Measurements from ENCODE around the gene OSBPL2.

Gene OSBPL2

DNA sequence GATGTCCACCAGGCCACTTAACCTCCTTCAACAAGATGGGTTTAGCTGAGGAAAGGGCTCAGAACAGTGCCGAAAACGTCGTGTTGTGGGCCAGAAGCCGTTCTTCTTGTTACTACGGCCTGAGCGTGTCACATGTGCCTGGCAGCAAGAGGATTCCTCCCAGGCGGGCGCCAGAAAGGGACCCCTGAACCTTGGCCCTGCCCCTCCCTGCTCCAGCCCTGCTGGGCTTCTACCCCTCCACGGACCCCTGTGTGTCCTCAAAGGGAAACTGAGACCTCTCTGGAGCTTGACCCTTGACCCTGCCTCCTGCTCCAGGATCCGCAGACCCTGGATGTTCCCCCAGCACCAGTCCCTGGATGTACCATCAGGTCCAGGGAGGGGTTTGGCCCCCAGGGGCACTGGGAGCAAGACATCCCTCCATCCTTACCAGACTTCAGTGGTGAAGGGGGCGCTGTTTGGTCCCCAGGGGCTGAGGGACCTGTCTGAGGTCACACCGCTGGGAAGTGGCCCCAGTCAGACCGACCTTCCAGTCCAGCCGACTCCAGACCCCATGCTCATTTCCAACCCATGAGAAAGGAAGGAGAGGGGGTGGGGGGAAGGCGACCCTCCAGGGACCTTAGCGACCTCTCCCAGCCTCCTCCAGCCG is 28.3 kb upstream of the OSBPL2 start:
- Histone ChIP-seq H3K27me3 (ENCODE audit: insufficient read depth, low read depth, severe bottlenecking) (no peaks in the 10 kb centered on the region), H3K4me3 (ENCODE audit: low read depth, low read length) (no peak overlapping the region), H3K36me3 (peaks cover 3% of the 10 kb centered on the region; the same call in 1 of the 2 replicates), H3K27ac (no peak overlapping the region), H3K9me3 (ENCODE audit: severe bottlenecking) (no peaks in the 10 kb centered on the region)
- no peak for DNase-seq
- TF ChIP-seq CTCF (IDR thresholded peaks at IDR 0.05; ENCODE audit: low read depth, low read length) = no peak

DNA sequence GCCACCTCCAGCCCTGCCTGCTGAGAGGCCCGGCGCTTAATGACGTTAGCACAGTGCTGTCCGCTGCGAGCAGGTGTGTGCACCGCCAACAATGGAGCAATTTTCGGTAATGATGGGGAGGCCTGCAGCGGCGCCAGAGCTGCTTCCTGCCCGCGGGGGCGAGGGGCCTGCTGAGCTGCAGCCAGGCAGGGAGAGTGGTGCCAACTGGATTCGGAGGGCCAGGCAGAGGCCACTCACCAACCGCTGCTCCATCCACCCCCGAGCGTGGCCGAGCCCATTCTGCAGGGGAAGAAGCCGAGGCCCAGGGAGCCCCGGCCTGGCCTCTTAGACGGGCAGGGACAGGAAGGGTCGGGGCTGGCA is 27.8 kb upstream of the OSBPL2 start:
- Histone ChIP-seq H3K27me3 (ENCODE audit: insufficient read depth, low read depth, severe bottlenecking) (no peaks in the 10 kb centered on the region), H3K9me3 (ENCODE audit: severe bottlenecking) (no peaks in the 10 kb centered on the region), H3K27ac (no peak overlapping the region), H3K4me3 (ENCODE audit: low read depth, low read length) (no peak overlapping the region), H3K36me3 (peaks cover 8% of the 10 kb centered on the region; the same call in 1 of the 2 replicates)
- TF ChIP-seq CTCF (IDR thresholded peaks at IDR 0.05; ENCODE audit: low read depth, low read length) = no peak
- DNase-seq = no peak

DNA sequence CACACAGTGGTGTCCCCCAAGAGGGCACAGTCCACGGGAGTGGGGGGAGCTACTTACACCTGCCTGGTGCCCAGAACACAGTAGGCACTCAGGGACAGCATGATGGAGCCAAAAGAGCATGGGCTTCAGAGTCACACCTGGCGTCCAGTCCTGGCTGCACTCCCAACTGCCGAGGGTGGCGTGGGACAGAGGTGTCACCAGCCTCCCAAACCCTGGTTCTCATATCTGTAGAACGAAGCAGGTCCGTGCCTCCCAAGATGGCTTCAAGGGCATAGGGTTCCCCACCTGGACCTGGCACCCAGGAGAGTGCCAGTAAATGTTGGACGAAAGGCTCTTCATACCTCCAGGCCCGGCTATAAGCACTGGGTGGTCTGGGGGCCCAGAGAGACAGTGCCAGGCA is 27.1 kb upstream of the OSBPL2 start:
- H3K4me3 ChIP-seq (ENCODE audit: low read depth, low read length) = no peak overlapping the region
- peaks cover 10% of the 10 kb centered on the region; the same call in 1 of the 2 replicates for H3K36me3 ChIP-seq
- no peaks in the 10 kb centered on the region for H3K27me3 ChIP-seq (ENCODE audit: insufficient read depth, low read depth, severe bottlenecking)
- no peak for TF ChIP-seq CTCF (IDR thresholded peaks at IDR 0.05; ENCODE audit: low read depth, low read length)
- H3K27ac ChIP-seq = no peak overlapping the region
- no peaks in the 10 kb centered on the region for H3K9me3 ChIP-seq (ENCODE audit: severe bottlenecking)
- no peak for DNase-seq

- no peak for TF ChIP-seq CTCF (IDR thresholded peaks at IDR 0.05; ENCODE audit: low read depth, low read length)
- Histone ChIP-seq H3K9me3 (ENCODE audit: severe bottlenecking) (no peaks in the 10 kb centered on the region), H3K36me3 (peaks cover 10% of the 10 kb centered on the region; the same call in 1 of the 2 replicates), H3K27ac (no peak overlapping the region), H3K4me3 (ENCODE audit: low read depth, low read length) (no peak overlapping the region), H3K27me3 (ENCODE audit: insufficient read depth, low read depth, severe bottlenecking) (no peaks in the 10 kb centered on the region)
- no peak for DNase-seq
Observed at GRCh38 chr20:62211769-62212288, 26.5 kb upstream of the OSBPL2 start.

- H3K9me3 ChIP-seq (ENCODE audit: severe bottlenecking) = no peaks in the 10 kb centered on the region
- no peaks in the 10 kb centered on the region for H3K27me3 ChIP-seq (ENCODE audit: insufficient read depth, low read depth, severe bottlenecking)
- no peak for DNase-seq
- peaks cover 12% of the 10 kb centered on the region; the same call in 1 of the 2 replicates for H3K36me3 ChIP-seq
- no peak overlapping the region for H3K27ac ChIP-seq
- H3K4me3 ChIP-seq (ENCODE audit: low read depth, low read length) = no peak overlapping the region
- no peak for TF ChIP-seq CTCF (IDR thresholded peaks at IDR 0.05; ENCODE audit: low read depth, low read length)
Observed at GRCh38 chr20:62212299-62212698, 26.0 kb upstream of the OSBPL2 start.

- peak; percentile 31 for DNase-seq
- Histone ChIP-seq H3K9me3 (ENCODE audit: severe bottlenecking) (no peaks in the 10 kb centered on the region), H3K27ac (no peak overlapping the region), H3K4me3 (ENCODE audit: low read depth, low read length) (no peak overlapping the region), H3K27me3 (ENCODE audit: insufficient read depth, low read depth, severe bottlenecking) (no peaks in the 10 kb centered on the region), H3K36me3 (peaks cover 23% of the 10 kb centered on the region)
- no peak; the same call in 1 of the 2 replicates for TF ChIP-seq CTCF (IDR thresholded peaks at IDR 0.05; ENCODE audit: low read depth, low read length)
Observed at GRCh38 chr20:62214067-62214466, 24.3 kb upstream of the OSBPL2 start.

Measured in WERI-Rb-1 (cell line).